Stimulated activated CD4-positive, alpha-beta T cell treated with anti-CD3 and anti-CD28 coated beads, Interleukin-4, amount 100 ng/mL, for 48 hours (primary cell): ENCODE data around the gene HOMER2.

Experiments
- DNase-seq, 2 donors: peaks; one replicate each; pipeline ENCODE4 v3.0.0-alpha.2; 2020; ENCODE audit warnings: low read depth in 2 of 2

The HOMER2 gene

GRCh38 chr15:82930461-82930860, 22.1 kb downstream of the HOMER2 start:
- no peak for DNase-seq

- no peak for DNase-seq
Observed at GRCh38 chr15:82928711-82929110, 23.8 kb downstream of the HOMER2 start.

GRCh38 chr15:82923744-82924143, 28.8 kb downstream of the HOMER2 start:
- no peak for DNase-seq

GRCh38 chr15:82922737-82923136, 29.8 kb downstream of the HOMER2 start:
- no peak for DNase-seq

GRCh38 chr15:82921939-82922338, 30.6 kb downstream of the HOMER2 start:
- DNase-seq = no peak

- DNase-seq = no peak
Observed at GRCh38 chr15:82921242-82921641, 31.3 kb downstream of the HOMER2 start.

GRCh38 chr15:82919231-82919886, 33.2 kb downstream of the HOMER2 start:
- DNase-seq = no peak

GRCh38 chr15:82918607-82919230, 33.8 kb downstream of the HOMER2 start:
- no peak for DNase-seq

- DNase-seq = no peak
Observed at GRCh38 chr15:82918162-82918561, 34.4 kb downstream of the HOMER2 start.

- DNase-seq = no peak
Observed at GRCh38 chr15:82917249-82917648, 35.3 kb downstream of the HOMER2 start.

- DNase-seq = no peak
Observed at GRCh38 chr15:82916161-82916952, 36.2 kb downstream of the HOMER2 start.

GRCh38 chr15:82914396-82914795, 38.1 kb downstream of the HOMER2 start:
- DNase-seq = no peak

GRCh38 chr15:82911458-82911857, 41.1 kb downstream of the HOMER2 start:
- DNase-seq = no peak

- DNase-seq = no peak
Observed at GRCh38 chr15:82910721-82911120, 41.8 kb downstream of the HOMER2 start.

GRCh38 chr15:82909080-82909815, 43.3 kb downstream of the HOMER2 start:
- DNase-seq = no peak

- no peak for DNase-seq
Observed at GRCh38 chr15:82907350-82907749, 45.2 kb downstream of the HOMER2 start.

- no peak for DNase-seq
Observed at GRCh38 chr15:82904574-82904973, 47.9 kb downstream of the HOMER2 start.

- no peak for DNase-seq
Observed at GRCh38 chr15:82903511-82903910, 49.0 kb downstream of the HOMER2 start.

- no peak for DNase-seq
Observed at GRCh38 chr15:82901114-82901805, 51.3 kb downstream of the HOMER2 start.

- DNase-seq = no peak
Observed at GRCh38 chr15:82900511-82901060, 51.9 kb downstream of the HOMER2 start.

GRCh38 chr15:82898961-82899360, 53.6 kb downstream of the HOMER2 start:
- no peak for DNase-seq
